GM12864 (cell line): ENCODE data around the gene WDR91.

Source experiments
- DNase-seq: peaks from one replicate; pipeline ENCODE4 v3.0.0-alpha.2; 2011; ENCODE audit warnings: low read depth
- H3K4me3 ChIP-seq: 2 replicates; pipeline ENCODE4 v1.5.1; 2011; ENCODE audit warnings: mild to moderate bottlenecking, low read depth, low read length, control low read depth
- CTCF ChIP-seq: IDR thresholded peaks from 2 replicates; pipeline ENCODE4 v1.5.1; 2011; ENCODE audit warnings: low read depth, mild to moderate bottlenecking, moderate library complexity, low read length, control low read depth, inconsistent platforms; ENCODE audit errors: missing control alignments

WDR91 gene

GRCh38 chr7:135251496-135252391 lies 40.4 kb upstream of the WDR91 start:
- TF ChIP-seq CTCF = no peak
- H3K4me3 ChIP-seq = no peak overlapping the region

GRCh38 chr7:135248546-135248945 lies 37.2 kb upstream of the WDR91 start:
- no peak for DNase-seq
- TF ChIP-seq CTCF = no peak

More at GRCh38 chr7:135251496-135252391, 40.4 kb upstream of the WDR91 start:
- DNase-seq = no peak

GRCh38 chr7:135247746-135248471 lies 36.6 kb upstream of the WDR91 start:
- H3K4me3 ChIP-seq = no peak overlapping the region
- no peak for TF ChIP-seq CTCF
- no peak for DNase-seq

More at GRCh38 chr7:135248546-135248945, 37.2 kb upstream of the WDR91 start:
- no peak overlapping the region for H3K4me3 ChIP-seq

GRCh38 chr7:135246191-135246825 lies 35.0 kb upstream of the WDR91 start:
- DNase-seq = no peak
- H3K4me3 ChIP-seq = no peak overlapping the region
- no peak for TF ChIP-seq CTCF

GRCh38 chr7:135245226-135246190 lies 34.2 kb upstream of the WDR91 start:
- no peak for TF ChIP-seq CTCF
- DNase-seq = no peak
- no peak overlapping the region for H3K4me3 ChIP-seq

GRCh38 chr7:135242096-135242684 lies 30.9 kb upstream of the WDR91 start:
- no peak for DNase-seq
- TF ChIP-seq CTCF = no peak
- H3K4me3 ChIP-seq = no peak overlapping the region
